ENCODE measurements around the gene TNRC6C. TPM values are rescaled to one million over a fixed set of nuclear protein-coding genes. Genes with fewer than 3 reads are reported as not detected.
A peak's percentile ranks its signal among the peaks of the same experiment; 100 is the strongest.
"Not testable (repeated sequence)": the region's sequence is repeated elsewhere in the genome, so short reads cannot be mapped to it uniquely, and the experiment has no call there.

Gene TNRC6C
- polyA plus RNA-seq, 4 donors: 0.89 to 5.1 (median 2.3) TPM

GRCh38 chr17:77935744-77936143 is 22.8 kb upstream of the TNRC6C start:
- FAIRE-seq; H3K36me3 ChIP-seq (ENCODE audit: control insufficient read depth in 3 of 3, insufficient read depth in 2 of 3, low read depth in 1 of 3, low read length in 3 of 3): not testable (repeated sequence)
- WGBS, 3 donors: 4 to 24% (median 20%) methylated on average over 6 of the region's 6 CpGs

GRCh38 chr17:77936881-77937280 is 21.6 kb upstream of the TNRC6C start:
- no peaks in the 10 kb centered on the region for H3K36me3 ChIP-seq (ENCODE audit: control insufficient read depth in 3 of 3, insufficient read depth in 2 of 3, low read depth in 1 of 3, low read length in 3 of 3)
- 90 to 94% (median 93%) methylated on average over 10 of the region's 10 CpGs for WGBS, 3 donors
- peaks cover 0 to 8% (median 0%) of the 10 kb centered on the region in 3 donors for H3K4me1 ChIP-seq (ENCODE audit: control insufficient read depth in 3 of 3, insufficient read depth in 2 of 3, low read depth in 1 of 3, low read length in 2 of 3)
- no peaks in the 10 kb centered on the region for H3K9me3 ChIP-seq (ENCODE audit: control insufficient read depth in 2 of 2, insufficient read depth in 1 of 2, low read depth in 1 of 2, low read length in 1 of 2)
- no peak overlapping the region for H3K4me3 ChIP-seq (ENCODE audit: low read depth in 1 of 3, low read length in 3 of 3)
- no peak overlapping the region for H3K27ac ChIP-seq (ENCODE audit: low read depth in 1 of 3, low read length in 2 of 3)
- no peak for DNase-seq
- FAIRE-seq: no peak
- peaks cover 0 to 8% (median 0%) of the 10 kb centered on the region in 3 donors for H3K27me3 ChIP-seq (ENCODE audit: control insufficient read depth in 3 of 3, insufficient read depth in 3 of 3, low read length in 3 of 3)

More at GRCh38 chr17:77935744-77936143, 22.8 kb upstream of the TNRC6C start:
- DNase-seq; H3K9me3 ChIP-seq (ENCODE audit: control insufficient read depth in 2 of 2, insufficient read depth in 1 of 2, low read depth in 1 of 2, low read length in 1 of 2); H3K27me3 ChIP-seq (ENCODE audit: control insufficient read depth in 3 of 3, insufficient read depth in 3 of 3, low read length in 3 of 3); H3K27ac ChIP-seq (ENCODE audit: low read depth in 1 of 3, low read length in 2 of 3); H3K4me3 ChIP-seq (ENCODE audit: low read depth in 1 of 3, low read length in 3 of 3): not testable (repeated sequence)
- H3K4me1 ChIP-seq (ENCODE audit: control insufficient read depth in 3 of 3, insufficient read depth in 2 of 3, low read depth in 1 of 3, low read length in 2 of 3): peaks cover 0 to 12% (median 0%) of the 10 kb centered on the region in 3 donors

GRCh38 chr17:77941004-77941403 is 17.5 kb upstream of the TNRC6C start:
- WGBS, 3 donors: 68 to 86% (median 77%) methylated on average over 7 of the region's 7 CpGs
- Histone ChIP-seq H3K9me3 (ENCODE audit: control insufficient read depth in 2 of 2, insufficient read depth in 1 of 2, low read depth in 1 of 2, low read length in 1 of 2) (no peaks in the 10 kb centered on the region), H3K4me1 (ENCODE audit: control insufficient read depth in 3 of 3, insufficient read depth in 2 of 3, low read depth in 1 of 3, low read length in 2 of 3) (no peaks in the 10 kb centered on the region), H3K27me3 (ENCODE audit: control insufficient read depth in 3 of 3, insufficient read depth in 3 of 3, low read length in 3 of 3) (peaks cover 0 to 15% (median 2%) of the 10 kb centered on the region in 3 donors), H3K27ac (ENCODE audit: low read depth in 1 of 3, low read length in 2 of 3) (no peak overlapping the region), H3K4me3 (ENCODE audit: low read depth in 1 of 3, low read length in 3 of 3) (no peak overlapping the region), H3K36me3 (ENCODE audit: control insufficient read depth in 3 of 3, insufficient read depth in 2 of 3, low read depth in 1 of 3, low read length in 3 of 3) (no peaks in the 10 kb centered on the region)
- FAIRE-seq: no peak
- no peak for DNase-seq

GRCh38 chr17:77942112-77942988 is 16.2 kb upstream of the TNRC6C start:
- Histone ChIP-seq H3K27me3 (ENCODE audit: control insufficient read depth in 3 of 3, insufficient read depth in 3 of 3, low read length in 3 of 3) (peaks cover 0 to 11% (median 2%) of the 10 kb centered on the region in 3 donors), H3K36me3 (ENCODE audit: control insufficient read depth in 3 of 3, insufficient read depth in 2 of 3, low read depth in 1 of 3, low read length in 3 of 3) (no peaks in the 10 kb centered on the region), H3K4me1 (ENCODE audit: control insufficient read depth in 3 of 3, insufficient read depth in 2 of 3, low read depth in 1 of 3, low read length in 2 of 3) (no peaks in the 10 kb centered on the region), H3K27ac (ENCODE audit: low read depth in 1 of 3, low read length in 2 of 3) (no peak overlapping the region), H3K9me3 (ENCODE audit: control insufficient read depth in 2 of 2, insufficient read depth in 1 of 2, low read depth in 1 of 2, low read length in 1 of 2) (no peaks in the 10 kb centered on the region), H3K4me3 (ENCODE audit: low read depth in 1 of 3, low read length in 3 of 3) (no peak overlapping the region)
- WGBS, 3 donors: 38 to 70% (median 47%) methylated on average over 11 of the region's 11 CpGs
- no peak for FAIRE-seq
- DNase-seq: no peak

- H3K27ac ChIP-seq (ENCODE audit: low read depth in 1 of 3, low read length in 2 of 3): no peak overlapping the region
- H3K9me3 ChIP-seq (ENCODE audit: control insufficient read depth in 2 of 2, insufficient read depth in 1 of 2, low read depth in 1 of 2, low read length in 1 of 2): no peaks in the 10 kb centered on the region
- FAIRE-seq (no peak), DNase-seq (no peak)
- no peak overlapping the region for H3K4me3 ChIP-seq (ENCODE audit: low read depth in 1 of 3, low read length in 3 of 3)
- WGBS, 3 donors: 64 to 91% (median 82%) methylated on average over 5 of the region's 5 CpGs
- peaks cover 0 to 14% (median 2%) of the 10 kb centered on the region in 3 donors for H3K27me3 ChIP-seq (ENCODE audit: control insufficient read depth in 3 of 3, insufficient read depth in 3 of 3, low read length in 3 of 3)
- H3K36me3 ChIP-seq (ENCODE audit: control insufficient read depth in 3 of 3, insufficient read depth in 2 of 3, low read depth in 1 of 3, low read length in 3 of 3): no peaks in the 10 kb centered on the region
- H3K4me1 ChIP-seq (ENCODE audit: control insufficient read depth in 3 of 3, insufficient read depth in 2 of 3, low read depth in 1 of 3, low read length in 2 of 3): no peaks in the 10 kb centered on the region
Observed at GRCh38 chr17:77943971-77944370, 14.5 kb upstream of the TNRC6C start.

GRCh38 chr17:77944390-77945222 is 13.9 kb upstream of the TNRC6C start:
- H3K4me3 ChIP-seq (ENCODE audit: low read depth in 1 of 3, low read length in 3 of 3): no peak overlapping the region

GRCh38 chr17:77946900-77947645 is 11.4 kb upstream of the TNRC6C start:
- H3K4me3 ChIP-seq (ENCODE audit: low read depth in 1 of 3, low read length in 3 of 3): no peak overlapping the region
- no peaks in the 10 kb centered on the region for H3K9me3 ChIP-seq (ENCODE audit: control insufficient read depth in 2 of 2, insufficient read depth in 1 of 2, low read depth in 1 of 2, low read length in 1 of 2)
- H3K4me1 ChIP-seq (ENCODE audit: control insufficient read depth in 3 of 3, insufficient read depth in 2 of 3, low read depth in 1 of 3, low read length in 2 of 3): no peaks in the 10 kb centered on the region
- no peak overlapping the region for H3K27ac ChIP-seq (ENCODE audit: low read depth in 1 of 3, low read length in 2 of 3)
- 85 to 91% (median 87%) methylated on average over 6 of the region's 6 CpGs for WGBS, 3 donors
- no peak for FAIRE-seq
- DNase-seq: no peak
- H3K36me3 ChIP-seq (ENCODE audit: control insufficient read depth in 3 of 3, insufficient read depth in 2 of 3, low read depth in 1 of 3, low read length in 3 of 3): no peaks in the 10 kb centered on the region
- H3K27me3 ChIP-seq (ENCODE audit: control insufficient read depth in 3 of 3, insufficient read depth in 3 of 3, low read length in 3 of 3): peaks cover 0 to 31% (median 4%) of the 10 kb centered on the region in 3 donors

More at GRCh38 chr17:77944390-77945222, 13.9 kb upstream of the TNRC6C start:
- H3K4me1 ChIP-seq (ENCODE audit: control insufficient read depth in 3 of 3, insufficient read depth in 2 of 3, low read depth in 1 of 3, low read length in 2 of 3): no peaks in the 10 kb centered on the region
- FAIRE-seq (no peak), DNase-seq (no peak)
- no peak overlapping the region for H3K27ac ChIP-seq (ENCODE audit: low read depth in 1 of 3, low read length in 2 of 3)
- H3K36me3 ChIP-seq (ENCODE audit: control insufficient read depth in 3 of 3, insufficient read depth in 2 of 3, low read depth in 1 of 3, low read length in 3 of 3): no peaks in the 10 kb centered on the region
- no peaks in the 10 kb centered on the region for H3K9me3 ChIP-seq (ENCODE audit: control insufficient read depth in 2 of 2, insufficient read depth in 1 of 2, low read depth in 1 of 2, low read length in 1 of 2)
- WGBS, 3 donors: 83 to 86% (median 83%) methylated on average over 12 of the region's 12 CpGs
- peaks cover 0 to 19% (median 2%) of the 10 kb centered on the region in 3 donors for H3K27me3 ChIP-seq (ENCODE audit: control insufficient read depth in 3 of 3, insufficient read depth in 3 of 3, low read length in 3 of 3)

- no peaks in the 10 kb centered on the region for H3K4me1 ChIP-seq (ENCODE audit: control insufficient read depth in 3 of 3, insufficient read depth in 2 of 3, low read depth in 1 of 3, low read length in 2 of 3)
- no peak overlapping the region for H3K4me3 ChIP-seq (ENCODE audit: low read depth in 1 of 3, low read length in 3 of 3)
- peaks cover 0 to 41% (median 3%) of the 10 kb centered on the region in 3 donors for H3K27me3 ChIP-seq (ENCODE audit: control insufficient read depth in 3 of 3, insufficient read depth in 3 of 3, low read length in 3 of 3)
- H3K9me3 ChIP-seq (ENCODE audit: control insufficient read depth in 2 of 2, insufficient read depth in 1 of 2, low read depth in 1 of 2, low read length in 1 of 2): peaks cover 0 to 3% of the 10 kb centered on the region in 2 donors
- no peak overlapping the region for H3K27ac ChIP-seq (ENCODE audit: low read depth in 1 of 3, low read length in 2 of 3)
- FAIRE-seq (no peak), DNase-seq (peak in 1 of 2 donors; percentile 28)
- WGBS, 3 donors: 25 to 47% (median 35%) methylated on average over 3 of the region's 3 CpGs
- no peaks in the 10 kb centered on the region for H3K36me3 ChIP-seq (ENCODE audit: control insufficient read depth in 3 of 3, insufficient read depth in 2 of 3, low read depth in 1 of 3, low read length in 3 of 3)
Observed at GRCh38 chr17:77948690-77949114, 9.8 kb upstream of the TNRC6C start.
